ENCODE measurements around the gene CCL16.

DNA sequence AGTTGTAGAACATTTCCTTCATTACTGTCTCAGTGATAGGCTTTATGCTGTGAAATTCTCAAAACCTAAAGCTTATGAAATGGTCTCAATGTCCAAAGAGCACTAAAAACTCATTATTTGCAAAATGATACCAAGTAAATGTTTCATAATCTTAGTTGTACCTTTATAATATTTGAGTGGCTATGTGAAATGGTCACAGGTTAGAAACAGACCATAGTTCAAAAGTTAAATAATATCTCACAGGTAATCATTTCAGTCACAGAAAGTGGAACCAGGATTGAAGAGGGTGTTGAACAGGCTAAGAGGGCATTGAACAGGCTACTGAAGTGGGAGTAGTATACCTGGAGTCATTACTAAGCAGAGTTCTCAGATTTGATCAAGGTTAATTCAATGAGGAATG is 53.6 kb downstream of the CCL16 start:
- TF ChIP-seq POLR2A (IDR thresholded peaks at IDR 0.05; ENCODE audit: low read length) (no peak), GATA1 (IDR thresholded peaks at IDR 0.05; ENCODE audit: low read depth, low read length) (no peak)

Data from erythroblast (primary cell).